GM18861 (cell line): ENCODE measurements around the gene TRPV4.

Experiments
- ATAC-seq: cut with Tn5 transposase; IDR thresholded peaks from one replicate; pipeline ENCODE4 v1.9.1; 2021; ENCODE audit not compliant: unreplicated experiment

Gene TRPV4

GRCh38 chr12:109810954-109811623, 22.1 kb downstream of the TRPV4 start:
- ATAC-seq = no peak

GRCh38 chr12:109808876-109809646, 24.1 kb downstream of the TRPV4 start:
- ATAC-seq = no peak

- ATAC-seq = no peak
Observed at GRCh38 chr12:109807954-109808643, 25.1 kb downstream of the TRPV4 start.

GRCh38 chr12:109804820-109805761, 28.1 kb downstream of the TRPV4 start:
- ATAC-seq = no peak

- no peak for ATAC-seq
Observed at GRCh38 chr12:109803678-109804077, 29.5 kb downstream of the TRPV4 start.

- ATAC-seq = no peak
Observed at GRCh38 chr12:109802828-109803227, 30.4 kb downstream of the TRPV4 start.

- ATAC-seq = no peak
Observed at GRCh38 chr12:109800536-109800935, 32.7 kb downstream of the TRPV4 start.

- ATAC-seq = no peak
Observed at GRCh38 chr12:109798691-109799090, 34.5 kb downstream of the TRPV4 start.

- no peak for ATAC-seq
Observed at GRCh38 chr12:109797905-109798669, 35.1 kb downstream of the TRPV4 start.

- no peak for ATAC-seq
Observed at GRCh38 chr12:109796057-109796456, 37.1 kb downstream of the TRPV4 start.

GRCh38 chr12:109795023-109795422, 38.2 kb downstream of the TRPV4 start:
- ATAC-seq = no peak

- ATAC-seq = no peak
Observed at GRCh38 chr12:109793826-109794501, 39.2 kb downstream of the TRPV4 start.

- no peak for ATAC-seq
Observed at GRCh38 chr12:109793411-109793810, 39.8 kb downstream of the TRPV4 start.

- ATAC-seq = no peak
Observed at GRCh38 chr12:109792992-109793391, 40.2 kb downstream of the TRPV4 start.

- no peak for ATAC-seq
Observed at GRCh38 chr12:109789526-109790048, 43.6 kb downstream of the TRPV4 start.

- no peak for ATAC-seq
Observed at GRCh38 chr12:109786799-109787198, 46.4 kb downstream of the TRPV4 start.

- no peak for ATAC-seq
Observed at GRCh38 chr12:109785854-109786253, 47.3 kb downstream of the TRPV4 start.

- no peak for ATAC-seq
Observed at GRCh38 chr12:109783965-109784244, 49.3 kb downstream of the TRPV4 start.

GRCh38 chr12:109783135-109783964, 49.8 kb downstream of the TRPV4 start:
- no peak for ATAC-seq
